GM19328 (cell line): ENCODE measurements around the gene GPR39.
"Not testable (repeated sequence)": the region's sequence is repeated elsewhere in the genome, so short reads cannot be mapped to it uniquely, and the experiment has no call there.

Experiments
- ATAC-seq: cut with Tn5 transposase; IDR thresholded peaks from one replicate; pipeline ENCODE4 v1.9.1; 2021; ENCODE audit warnings: mild to moderate bottlenecking, moderate library complexity; ENCODE audit not compliant: unreplicated experiment

GPR39 gene

DNA sequence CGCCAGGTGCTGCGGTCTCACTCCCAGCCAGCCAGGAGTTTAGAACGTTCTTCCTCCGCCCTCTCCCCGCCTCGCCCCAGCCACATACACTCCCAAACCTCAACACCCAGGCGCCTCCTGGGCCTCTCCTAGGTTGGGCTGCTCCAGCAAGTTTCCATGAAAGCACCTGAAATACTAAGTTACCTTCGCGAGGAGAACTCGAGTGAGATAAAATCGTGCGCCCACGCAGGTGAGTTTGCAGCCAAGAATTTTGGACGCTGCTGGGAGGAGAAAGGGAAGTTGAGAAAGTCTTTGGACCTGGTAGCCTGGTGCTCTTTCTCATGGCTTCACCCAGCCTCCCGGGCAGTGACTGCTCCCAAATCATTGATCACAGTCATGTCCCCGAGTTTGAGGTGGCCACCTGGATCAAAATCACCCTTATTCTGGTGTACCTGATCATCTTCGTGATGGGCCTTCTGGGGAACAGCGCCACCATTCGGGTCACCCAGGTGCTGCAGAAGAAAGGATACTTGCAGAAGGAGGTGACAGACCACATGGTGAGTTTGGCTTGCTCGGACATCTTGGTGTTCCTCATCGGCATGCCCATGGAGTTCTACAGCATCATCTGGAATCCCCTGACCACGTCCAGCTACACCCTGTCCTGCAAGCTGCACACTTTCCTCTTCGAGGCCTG, at the start of gene GPR39:
Gene GPR39 (plus strand): TSS at position 83 of the 673 bp plus-strand sequence.
- no peak for ATAC-seq

GRCh38 chr2:132368191-132368590, 48.4 kb upstream of the GPR39 start:
- no peak for ATAC-seq

GRCh38 chr2:132372276-132372675, 44.3 kb upstream of the GPR39 start:
- no peak for ATAC-seq

GRCh38 chr2:132373391-132374135, 43.0 kb upstream of the GPR39 start:
- ATAC-seq, result no peak

DNA sequence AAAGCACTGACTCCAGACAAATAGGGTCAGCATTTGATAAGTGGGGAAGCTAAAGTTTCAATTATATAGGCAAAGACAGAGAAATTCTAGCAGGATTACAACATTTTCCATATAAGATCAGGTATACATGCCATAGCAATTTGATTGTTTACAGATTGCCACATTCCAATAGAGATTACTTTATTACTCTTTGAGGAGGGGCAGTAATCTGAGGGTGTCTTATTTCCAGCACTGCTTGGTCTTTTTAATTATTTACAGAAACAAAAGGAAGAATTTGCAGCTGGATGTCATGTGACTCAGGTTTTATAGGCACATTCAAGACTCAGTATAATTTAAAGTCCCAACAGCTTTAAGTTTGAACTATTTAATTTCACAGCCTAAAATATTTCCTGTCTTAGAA, 42.5 kb upstream of the GPR39 start:
- no peak for ATAC-seq

- no peak for ATAC-seq
These were observed 42.1 kb upstream of the GPR39 start for GRCh38 chr2:132374551-132374950.

GRCh38 chr2:132374961-132375360, 41.6 kb upstream of the GPR39 start:
- no peak for ATAC-seq

DNA sequence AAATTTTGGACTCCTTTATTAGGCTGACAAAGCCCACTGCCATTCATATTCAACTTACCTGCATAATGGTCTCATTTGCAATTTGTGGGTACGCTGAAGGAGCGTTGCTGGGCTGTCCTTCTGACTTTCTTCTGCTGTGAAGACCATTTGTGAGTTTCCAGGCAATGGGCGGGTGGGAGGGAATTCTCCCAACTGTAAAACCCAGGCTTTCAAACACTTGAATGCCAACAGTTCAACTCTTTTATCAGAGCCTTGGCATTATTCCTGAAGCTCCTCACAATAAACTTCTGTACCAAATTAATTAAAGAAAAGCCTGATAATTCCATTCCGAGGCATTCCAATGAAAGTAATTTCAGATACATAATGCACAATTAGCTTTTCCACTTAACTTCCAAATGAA, 35.2 kb upstream of the GPR39 start:
- ATAC-seq, result no peak

DNA sequence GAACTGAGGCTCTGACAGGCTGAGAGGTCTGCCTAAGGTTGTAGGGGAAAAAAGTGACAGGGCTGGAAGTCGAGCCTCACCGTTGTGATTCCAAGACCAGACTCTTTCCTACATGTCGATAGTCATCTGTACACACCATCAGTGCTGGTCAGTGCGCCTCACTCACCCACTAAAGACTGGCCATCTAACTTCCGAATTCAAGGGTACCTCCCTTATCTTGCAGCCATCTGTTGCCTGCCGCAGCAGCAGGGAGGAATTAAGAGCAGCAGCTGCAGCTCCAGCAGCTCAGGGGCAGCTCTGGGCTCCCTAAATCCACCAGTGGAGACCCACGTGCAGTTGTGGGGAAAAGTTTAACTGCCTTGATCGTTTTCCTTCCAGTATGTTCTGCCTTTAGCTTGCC, 32.6 kb upstream of the GPR39 start:
- no peak for ATAC-seq

- no peak for ATAC-seq
These were observed 32.0 kb upstream of the GPR39 start for GRCh38 chr2:132384491-132385151.

GRCh38 chr2:132387126-132387525, 29.5 kb upstream of the GPR39 start:
- no peak for ATAC-seq

DNA sequence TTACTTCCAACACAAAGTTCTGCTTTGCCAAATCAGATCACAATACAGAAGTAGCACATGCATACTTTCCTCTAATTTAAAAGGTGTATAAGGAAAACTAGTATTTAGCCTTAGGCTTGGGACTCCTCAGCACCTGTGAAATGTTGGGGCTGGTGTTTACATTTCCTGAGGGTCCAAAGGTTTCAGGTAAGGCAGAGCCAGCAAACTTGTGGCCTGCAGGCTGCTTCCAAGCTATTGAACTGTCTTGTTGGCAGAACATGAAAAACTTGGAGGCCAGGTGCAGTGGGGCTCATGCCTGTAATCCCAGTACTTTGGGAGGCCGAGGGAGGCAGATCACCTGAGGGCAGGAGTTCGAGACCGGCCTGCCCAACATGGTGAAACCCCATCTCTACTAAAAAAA, 26.5 kb upstream of the GPR39 start:
- no peak for ATAC-seq

GRCh38 chr2:132391378-132391777, 25.2 kb upstream of the GPR39 start:
- ATAC-seq, result no peak

DNA sequence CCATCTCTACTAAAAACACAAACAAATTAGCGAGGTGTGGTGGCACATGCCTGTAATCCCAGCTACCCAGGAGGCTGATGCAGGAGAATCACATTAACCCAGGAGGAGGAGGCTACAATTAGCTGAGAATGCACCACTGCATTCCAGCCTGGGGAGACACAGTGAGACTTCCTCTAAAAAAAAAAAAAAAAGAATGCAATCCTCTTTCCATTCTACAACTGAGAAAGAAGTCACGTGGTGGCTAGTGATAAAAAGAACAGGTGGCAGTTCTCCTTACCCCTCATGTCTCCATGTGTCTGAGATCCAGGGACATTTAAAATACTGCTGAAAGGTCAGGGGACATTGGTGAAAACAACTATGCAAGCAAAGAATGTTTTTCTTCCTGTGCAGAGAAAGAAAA, 24.4 kb upstream of the GPR39 start:
- ATAC-seq, result no peak

- no peak for ATAC-seq
These were observed 23.7 kb upstream of the GPR39 start for GRCh38 chr2:132392879-132393278.

- ATAC-seq, result not testable (repeated sequence)
These were observed 19.6 kb upstream of the GPR39 start for GRCh38 chr2:132397042-132397441.

DNA sequence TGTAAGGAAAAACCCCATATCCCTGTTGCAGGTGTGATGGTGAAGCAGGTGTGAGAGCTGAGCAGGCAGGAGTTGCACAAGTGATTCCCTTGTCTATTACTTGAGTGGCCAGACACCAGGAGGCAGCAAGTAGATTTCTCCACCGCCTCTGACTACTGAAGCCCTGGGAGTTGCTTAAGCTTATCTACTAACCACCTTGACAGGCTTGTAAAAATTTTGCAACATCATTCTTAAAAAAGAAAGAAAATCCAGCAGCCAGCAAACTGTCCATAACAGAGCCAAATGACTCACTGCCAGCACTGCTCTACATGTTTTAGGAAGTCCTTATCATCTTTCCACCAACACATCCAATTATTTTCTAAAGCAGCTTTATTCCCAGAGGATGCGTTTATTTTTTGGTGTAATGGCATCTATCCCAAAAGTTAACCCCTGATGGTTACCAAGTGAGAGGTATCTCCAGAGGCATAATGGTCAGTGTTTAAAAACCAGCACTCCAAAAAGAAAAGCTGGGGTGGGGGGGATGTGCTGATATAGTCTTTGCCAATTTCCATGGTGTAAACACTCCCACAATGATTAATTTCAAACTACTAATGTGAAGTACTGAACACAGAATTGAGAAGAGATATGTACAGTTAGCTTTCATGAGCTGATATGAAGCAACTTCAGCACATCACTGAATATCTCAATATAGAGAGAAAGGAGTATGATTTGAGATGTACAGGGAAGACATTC, 16.3 kb upstream of the GPR39 start:
- ATAC-seq, result no peak

GRCh38 chr2:132400901-132401240, 15.7 kb upstream of the GPR39 start:
- no peak for ATAC-seq

- no peak for ATAC-seq
These were observed 15.3 kb upstream of the GPR39 start for GRCh38 chr2:132401326-132401725.

GRCh38 chr2:132403146-132403545, 13.5 kb upstream of the GPR39 start:
- no peak for ATAC-seq

DNA sequence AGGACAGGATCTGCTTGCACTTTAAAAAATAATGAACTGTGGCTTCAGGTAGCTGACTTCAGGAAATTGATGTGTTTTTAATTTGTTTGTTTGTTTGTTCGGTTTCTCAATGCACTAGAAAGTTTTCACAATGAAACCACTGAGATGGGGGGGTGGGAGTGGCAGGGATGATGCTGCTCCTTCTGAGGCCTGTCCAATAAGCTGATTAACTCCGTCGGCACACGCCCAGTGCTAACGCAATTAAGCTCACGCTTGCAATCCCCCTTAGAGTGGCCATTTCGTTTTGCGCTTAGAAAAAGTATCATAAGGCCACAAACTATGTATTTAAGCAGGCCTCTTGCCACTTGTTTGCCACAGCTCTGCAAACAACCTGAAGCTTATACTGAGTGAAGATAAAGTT, 12.5 kb upstream of the GPR39 start:
- ATAC-seq, result no peak

GRCh38 chr2:132407784-132408183, 8.8 kb upstream of the GPR39 start:
- no peak for ATAC-seq
